ENCODE data around the gene CKLF.
"Not testable (repeated sequence)": the region's sequence is repeated elsewhere in the genome, so short reads cannot be mapped to it uniquely, and the experiment has no call there.

Gene CKLF

DNA sequence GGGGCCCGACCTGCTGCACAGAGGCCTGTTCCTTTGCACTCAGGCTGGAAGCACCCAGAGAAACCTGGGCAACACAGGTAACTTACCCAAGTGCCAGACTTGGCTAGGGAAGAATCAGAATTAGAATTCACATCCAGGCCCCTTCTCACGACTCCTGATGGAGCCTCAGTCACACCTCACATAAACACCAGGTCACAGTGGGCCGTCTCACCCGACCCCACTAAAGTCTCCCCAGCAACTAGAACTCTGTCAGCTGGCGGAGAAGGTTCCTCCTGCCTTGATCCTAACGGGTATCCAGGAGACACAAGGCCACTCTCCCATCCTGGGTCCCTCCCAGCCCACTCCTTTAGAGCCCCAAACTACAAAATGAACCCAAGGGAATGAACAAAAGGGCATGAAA lies 8.8 kb upstream of the CKLF start:
- no peak for DNase-seq

DNA sequence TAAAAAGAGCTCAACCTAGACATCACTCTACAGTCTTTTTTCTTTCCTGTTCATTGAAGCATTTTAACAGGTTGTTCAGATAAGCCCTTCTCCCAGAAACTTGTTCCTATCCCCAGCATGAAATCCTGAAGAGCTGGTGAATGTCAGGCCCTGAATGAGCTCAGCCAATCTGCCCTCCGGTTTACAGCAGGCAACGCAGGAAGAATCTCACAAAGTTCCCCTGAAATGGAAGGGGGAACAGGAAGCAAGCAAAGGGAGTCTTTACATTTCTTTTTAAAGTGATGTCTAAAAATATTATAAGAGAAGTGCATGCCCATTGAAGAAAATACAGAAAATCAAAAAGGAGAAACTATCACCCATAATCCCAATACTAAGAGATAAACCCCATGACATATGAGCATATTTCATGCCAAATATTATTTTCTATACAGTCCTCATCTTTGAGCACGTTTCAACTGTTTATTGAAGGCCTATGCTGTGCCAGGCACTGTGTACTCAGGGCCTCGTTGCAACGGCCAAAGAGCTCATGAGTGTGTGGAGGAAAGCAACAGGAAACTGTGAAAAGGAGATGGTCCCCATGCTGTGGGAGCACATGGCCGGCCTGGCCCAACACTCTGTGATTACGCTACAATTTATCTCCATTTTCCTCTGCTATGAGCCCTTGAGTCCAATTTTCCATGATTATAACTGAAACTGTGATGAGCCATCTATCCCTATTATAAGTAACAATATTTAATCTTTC lies 8.2 kb upstream of the CKLF start:
- DNase-seq, result no peak

DNA sequence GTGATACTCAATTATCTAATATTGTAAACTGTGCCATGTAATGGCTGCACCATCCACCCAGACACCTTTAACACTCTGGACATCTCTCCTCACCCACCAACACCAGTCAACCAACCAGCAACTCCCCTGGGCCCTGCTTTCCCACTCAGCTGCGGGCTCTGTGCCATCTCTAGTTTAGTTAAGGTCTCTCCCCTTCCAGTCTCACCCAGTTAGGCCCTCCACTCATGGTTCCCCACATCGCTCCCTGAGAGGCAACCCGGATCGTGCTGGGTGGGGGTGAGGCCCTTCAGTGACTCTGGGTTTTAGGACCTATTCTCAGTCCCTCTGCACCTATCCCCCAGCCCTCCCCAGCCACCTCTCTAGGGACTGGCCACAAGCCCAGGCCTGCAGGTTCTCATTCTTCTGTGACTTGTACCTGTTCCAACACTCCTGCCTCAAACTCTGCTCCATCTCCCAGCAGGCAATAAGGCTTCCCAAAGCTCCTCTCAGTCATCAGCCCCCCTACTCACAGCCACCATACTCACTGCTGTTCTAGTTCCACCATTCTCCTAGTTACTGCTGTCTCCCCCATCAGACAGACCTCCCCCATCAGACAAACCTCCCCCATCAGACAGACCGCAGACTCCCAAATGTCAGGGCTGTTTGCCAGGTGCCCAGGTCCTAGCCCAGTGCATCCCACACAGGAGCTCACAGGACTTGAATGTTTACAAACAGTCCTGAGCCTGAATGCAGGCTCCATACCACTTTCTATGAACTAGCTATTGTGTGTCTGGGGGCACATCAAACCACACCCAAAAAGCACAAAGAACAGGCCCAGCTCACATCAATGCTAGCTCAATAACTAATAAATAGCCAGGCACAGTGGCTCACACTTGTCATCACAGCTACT lies 5.0 kb upstream of the CKLF start:
- no peak for DNase-seq

DNA sequence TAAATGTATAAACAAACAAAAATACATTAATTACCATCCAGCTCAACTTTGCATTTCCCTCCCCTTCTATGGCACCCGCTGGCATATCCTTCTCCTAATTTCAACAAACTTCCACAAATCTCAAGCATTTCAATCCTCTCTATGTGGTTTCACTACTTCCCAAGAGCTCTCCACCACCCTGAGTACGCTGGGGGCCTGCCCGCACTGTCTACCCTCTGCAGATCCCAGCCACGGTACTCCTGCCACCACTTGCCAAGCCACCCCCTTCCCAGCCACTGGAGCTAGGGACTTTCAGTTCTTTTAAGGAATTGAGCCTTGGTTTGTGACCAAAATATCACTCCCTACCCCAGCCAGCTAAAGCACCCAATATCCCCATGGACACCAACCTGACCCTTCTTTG lies 4.3 kb upstream of the CKLF start:
- DNase-seq, result no peak

DNA sequence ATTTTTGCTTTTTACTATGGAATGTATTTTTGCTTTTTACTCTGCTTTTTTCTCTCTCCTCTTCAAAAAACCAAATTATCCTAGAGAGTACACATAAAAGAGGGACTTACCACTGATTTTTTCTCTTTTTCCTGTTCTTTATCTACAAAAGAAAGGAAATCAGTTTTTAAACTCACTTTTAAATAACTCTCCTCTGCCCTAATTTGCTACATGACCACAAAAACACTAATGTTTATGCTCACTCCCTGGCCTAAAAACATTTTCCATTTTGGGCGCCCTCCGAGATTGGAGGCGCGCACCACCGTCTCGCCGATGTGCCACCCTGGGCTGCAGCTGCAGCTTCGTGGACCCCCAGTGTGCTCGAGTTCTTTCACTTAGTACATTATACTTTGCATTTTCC lies 3.5 kb upstream of the CKLF start:
- no peak for DNase-seq

DNA sequence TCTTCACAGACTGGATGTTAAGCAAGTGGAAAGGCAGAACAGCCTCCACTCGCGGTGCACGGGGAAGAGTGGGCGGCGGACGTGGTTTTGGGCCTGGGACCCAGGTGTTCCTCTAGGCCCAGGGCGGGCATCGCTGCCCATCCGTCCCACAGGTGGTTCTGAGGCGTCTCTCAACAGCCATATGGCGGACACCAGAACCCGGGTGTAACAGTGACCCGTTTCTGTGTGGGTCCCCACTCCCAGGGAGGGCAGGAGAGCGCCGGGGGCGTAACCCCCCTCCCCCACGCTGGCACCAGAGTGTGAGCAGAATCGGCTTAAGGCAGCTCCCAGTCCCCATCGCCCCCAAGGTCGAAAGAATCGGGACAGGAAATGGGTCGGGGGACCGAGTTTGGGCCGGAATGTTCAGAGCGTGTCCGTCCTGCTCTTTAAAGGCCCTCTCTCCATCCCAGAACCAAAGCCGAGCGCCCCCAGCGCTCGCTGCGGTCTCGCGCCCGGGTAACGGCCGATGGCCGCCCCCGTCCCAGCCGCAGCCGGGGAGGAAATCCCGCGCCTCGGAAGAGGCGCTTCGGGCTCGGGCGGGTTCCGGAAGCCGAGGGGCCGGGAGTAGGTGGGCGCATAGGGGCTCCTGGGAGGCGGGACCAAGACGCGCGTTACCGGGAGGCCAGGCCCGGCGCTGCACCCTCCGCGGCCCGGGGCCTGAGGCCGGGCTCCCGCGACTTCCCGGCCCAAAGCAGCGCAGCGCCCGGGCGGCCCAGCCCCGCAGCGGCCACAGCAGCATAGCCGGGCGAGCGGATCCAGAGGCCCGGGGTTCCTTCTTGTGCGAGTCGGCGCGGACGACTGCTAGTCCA lies 2.9 kb upstream of the CKLF start, which contains the start of gene TK2:
TSS of gene TK2 (minus strand) at position 839 of the 848 bp plus-strand sequence. CDS start at position 778, 61 bp downstream.
- no peak for DNase-seq

DNA sequence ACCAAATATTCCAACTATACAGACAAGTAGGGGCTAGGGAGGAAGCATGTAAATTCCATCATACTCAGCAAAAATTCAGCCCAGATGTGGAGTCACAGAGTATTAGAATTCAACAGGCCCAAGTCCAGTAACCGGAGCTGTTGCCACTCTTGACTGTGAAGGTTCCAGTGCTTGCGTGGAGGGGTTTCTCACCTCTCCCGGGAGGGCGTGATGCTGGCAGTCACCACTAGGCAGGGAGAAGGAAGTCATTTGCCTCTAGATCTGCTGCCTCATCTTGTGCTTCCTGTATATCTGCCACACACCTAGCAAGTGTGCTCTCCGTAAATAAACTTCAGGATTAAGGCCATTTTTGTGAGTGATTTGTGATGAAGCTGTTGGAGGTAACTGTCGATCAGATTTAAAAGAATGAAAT lies 1.0 kb upstream of the CKLF start:
- DNase-seq, result peak; percentile 45

DNA sequence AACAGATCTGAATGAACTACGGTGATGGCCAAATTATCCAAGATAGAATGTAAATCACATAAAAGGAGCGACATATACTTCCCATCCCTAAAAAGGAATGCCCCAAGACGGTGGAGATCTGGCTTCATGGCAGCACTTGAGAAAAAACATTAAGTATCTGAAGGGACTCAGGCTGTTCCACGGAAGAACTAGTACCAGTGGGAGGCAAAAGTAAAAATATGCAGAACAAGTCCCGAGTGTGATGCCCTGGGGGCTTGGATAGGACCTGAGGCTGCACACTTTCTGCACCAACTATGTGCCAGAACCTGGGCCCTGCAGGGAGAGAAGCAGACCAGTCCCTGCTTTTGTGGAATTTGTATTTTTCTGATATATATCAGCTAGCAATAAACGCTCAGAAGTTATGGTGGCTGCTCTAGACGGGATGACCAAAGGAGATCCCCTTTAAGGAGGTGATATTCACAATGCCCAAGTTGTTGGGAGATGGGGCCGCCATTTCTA lies 539 bp upstream of the CKLF start:
- no peak for DNase-seq

DNA sequence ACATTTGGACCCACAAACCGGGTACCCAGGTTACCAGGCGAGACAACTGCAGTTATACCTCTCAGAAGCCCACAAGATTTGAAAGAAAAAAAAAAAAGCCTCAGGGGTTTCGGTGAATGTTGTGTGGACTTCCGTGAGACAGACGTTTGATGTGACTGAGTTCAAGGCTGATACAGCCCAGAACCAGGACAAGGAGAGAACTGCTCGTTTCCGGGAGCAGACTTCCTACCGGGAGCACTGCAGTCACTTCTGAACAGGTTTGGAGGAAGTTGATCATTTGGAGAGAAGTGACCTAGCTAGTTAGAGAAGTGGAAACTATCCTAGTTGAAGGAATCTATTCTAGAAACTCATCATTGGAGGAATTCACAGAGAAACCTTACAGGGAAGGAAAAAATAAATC lies 847 bp downstream of the CKLF start:
- DNase-seq, result no peak

DNA sequence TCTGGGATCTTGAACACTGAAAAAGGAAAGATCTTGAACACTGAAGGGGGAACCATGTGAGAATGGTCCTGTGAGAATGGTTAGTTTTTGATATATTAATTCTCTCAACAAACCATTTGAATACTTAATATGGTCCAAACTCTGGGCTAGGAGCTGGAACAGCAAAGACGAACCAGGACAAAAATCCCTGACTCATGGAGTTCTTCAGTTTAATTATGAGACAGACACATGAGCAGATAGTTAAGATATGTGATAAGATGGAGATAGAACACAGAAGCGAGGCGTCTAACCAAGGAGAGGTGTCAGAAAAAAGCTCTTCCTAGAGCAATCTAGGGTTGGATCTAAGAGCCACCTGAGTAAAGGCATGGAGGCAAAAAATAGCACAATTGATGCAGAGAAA lies 1.6 kb downstream of the CKLF start:
- no peak for DNase-seq

DNA sequence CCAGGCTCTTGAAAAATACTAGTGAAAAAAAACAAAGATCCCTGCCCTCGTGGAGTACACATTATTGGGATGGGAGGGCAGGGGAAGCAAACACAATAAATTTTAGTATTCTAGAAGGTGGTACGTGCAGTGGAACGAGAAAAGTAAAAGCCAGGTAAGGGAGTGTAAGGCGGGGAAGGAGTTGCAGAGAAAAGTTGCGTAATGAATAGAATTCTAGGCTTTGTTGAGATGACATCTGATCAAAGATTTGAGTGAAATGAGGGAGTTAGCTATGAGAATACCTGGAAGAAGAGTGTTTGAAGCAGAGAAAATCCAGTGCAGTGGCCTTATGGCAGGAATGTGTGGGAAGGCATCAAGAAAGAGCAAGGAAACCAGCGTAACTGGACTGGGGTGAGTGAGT lies 2.1 kb downstream of the CKLF start:
- no peak for DNase-seq

DNA sequence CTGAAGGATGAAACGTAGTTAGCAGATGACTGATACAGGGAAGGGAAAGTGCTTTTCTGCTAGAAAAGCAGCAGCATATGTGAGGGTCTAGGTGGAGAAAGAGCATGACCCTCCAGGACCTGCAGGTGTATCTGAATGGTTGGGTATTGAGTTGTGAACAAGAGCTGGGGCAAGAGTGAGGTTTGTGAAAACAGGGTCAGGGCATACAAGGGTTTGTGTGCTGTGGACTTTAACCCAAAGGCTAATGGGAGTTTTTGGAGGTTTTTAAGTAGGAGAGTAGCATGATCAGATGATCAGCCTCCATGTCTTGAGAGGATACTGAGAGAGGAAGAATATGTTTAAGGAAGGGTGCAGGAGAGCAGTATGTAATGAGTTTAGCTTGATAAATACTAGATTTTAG lies 7.7 kb downstream of the CKLF start:
- DNase-seq, result no peak

DNA sequence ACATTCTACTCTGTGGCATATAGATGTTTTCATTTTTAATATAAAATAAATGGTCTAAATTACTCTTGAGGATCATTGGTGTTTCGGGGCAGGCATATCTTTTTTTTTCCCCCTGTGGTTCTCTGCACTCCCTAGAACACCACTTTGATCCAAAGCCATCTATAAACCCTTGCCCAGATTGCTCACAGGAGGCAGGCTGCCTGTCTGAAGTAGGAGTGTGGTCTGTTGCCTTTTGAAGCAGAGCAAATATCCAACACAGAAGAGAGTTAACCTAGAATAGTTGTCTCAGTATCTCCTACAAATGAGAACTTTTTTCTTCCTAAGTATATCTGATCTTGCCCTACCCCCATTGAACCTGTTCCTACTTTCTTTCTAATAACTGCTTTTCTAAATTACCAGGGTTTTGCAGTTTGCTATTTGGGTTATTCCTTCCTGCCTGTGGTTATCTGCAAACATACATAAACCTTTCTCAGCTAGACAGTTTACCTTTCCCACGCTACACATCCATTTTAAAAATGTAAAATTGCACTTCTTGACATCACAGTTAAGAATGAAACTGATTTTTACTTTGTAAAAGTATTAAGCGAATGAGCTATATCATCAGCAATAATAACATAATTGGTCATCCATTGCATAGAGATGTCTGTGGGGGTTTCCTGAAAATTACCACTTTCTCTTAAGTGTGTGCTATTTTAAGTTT lies 9.2 kb downstream of the CKLF start:
- DNase-seq, result no peak

DNA sequence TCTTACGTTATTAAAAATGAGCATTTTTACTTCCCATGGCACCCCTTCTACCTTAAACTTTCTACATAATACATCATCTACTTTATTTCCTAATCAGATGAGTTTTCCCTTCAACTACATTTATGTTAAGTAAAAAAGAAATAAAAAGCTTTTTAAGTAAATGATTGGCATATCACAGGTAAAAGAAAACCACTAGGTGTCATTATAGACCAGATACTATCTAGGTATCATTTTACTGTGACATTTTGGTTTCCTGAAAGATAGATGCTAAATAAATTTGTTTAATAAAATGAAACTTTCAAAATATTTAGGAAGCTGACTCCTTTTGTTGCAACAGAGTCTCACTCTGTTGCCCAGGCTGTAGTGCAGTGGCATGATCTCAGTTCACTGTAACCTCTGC lies 10.0 kb downstream of the CKLF start:
- no peak for DNase-seq

DNA sequence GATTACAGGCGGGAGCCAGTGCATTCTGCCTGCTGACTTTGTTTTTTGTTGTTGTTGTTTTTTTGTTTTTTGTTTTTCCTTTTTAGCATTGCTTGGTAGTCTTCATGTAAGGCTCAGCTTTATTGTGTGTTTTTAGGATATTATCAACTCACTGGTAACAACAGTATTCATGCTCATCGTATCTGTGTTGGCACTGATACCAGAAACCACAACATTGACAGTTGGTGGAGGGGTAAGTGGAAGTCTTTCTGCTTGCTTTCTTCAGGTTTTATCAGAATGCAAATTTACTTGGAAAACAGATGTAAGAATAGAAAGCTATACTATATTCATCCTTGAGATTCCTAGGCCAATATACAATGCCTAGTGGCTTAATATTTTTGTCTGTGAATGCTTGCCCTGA lies 10.6 kb downstream of the CKLF start:
- DNase-seq, result no peak

DNA sequence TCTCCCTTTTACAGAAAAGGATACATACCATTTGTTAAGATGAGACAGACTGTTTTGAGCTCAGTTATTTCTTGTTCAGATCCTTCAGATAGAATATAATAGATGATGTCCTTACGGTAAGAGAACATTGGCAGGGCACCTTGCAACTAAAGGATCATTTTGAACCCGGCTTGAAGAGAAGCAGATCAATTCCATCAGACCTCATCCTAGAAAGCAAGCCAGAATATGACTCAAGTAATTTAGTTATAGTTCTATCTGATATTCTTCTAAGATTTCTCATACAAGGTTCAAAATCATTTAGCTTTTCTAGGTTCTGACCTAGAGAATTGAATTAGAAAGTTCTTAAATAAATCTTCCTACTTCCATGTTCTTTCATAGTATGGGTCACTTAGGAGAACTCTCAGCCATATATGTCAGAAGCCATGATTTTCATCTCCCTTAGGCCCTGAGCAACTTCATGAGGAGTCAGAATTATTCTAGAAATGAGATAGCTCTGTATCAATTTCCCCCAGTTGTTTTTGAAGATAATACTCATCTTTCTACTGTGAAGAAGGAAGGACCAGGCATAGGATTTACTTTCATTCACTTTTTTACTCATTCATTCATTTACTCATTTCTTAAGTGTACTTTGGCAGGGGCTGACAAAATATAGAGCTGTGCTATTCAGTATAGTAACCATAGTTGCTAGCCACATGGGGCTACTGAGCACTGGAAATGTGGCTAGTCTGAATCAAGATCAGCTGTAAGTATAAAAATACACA lies 11.4 kb downstream of the CKLF start:
- no peak for DNase-seq

DNA sequence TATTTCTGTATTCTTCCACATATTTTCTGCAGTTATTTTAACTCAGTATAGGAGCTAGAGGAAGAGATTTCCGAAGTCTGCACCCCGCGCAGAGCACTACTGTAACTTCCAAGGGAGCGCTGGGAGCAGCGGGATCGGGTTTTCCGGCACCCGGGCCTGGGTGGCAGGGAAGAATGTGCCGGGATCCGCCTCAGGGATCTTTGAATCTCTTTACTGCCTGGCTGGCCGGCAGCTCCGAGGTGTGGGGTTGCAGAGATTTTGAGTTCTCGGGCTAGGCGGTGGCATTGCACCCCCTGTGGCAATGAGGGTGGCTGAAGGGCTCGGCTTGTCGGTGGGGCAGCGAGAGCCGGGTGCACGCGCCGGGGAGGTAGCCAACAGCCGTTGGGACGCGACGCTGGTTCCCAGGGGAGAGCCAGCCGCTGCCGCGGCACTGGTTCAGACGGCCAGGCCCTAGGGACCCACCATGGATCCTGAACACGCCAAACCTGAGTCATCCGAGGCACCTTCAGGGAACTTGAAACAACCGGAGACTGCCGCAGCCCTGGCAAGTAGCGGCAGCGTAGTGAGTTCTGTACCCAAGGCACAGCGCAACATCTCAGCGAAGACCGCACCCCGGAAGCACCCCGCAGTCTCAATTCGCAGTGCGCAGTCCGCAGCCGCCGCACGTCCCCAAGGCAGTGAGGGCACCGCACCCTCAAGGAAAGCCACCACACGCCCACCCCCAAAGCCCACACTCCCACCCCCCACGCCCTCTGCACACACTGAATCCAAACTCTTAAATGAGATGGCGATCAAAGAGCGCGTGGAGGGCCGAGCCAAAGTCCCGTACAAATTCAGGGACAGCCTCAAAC lies 13.9 kb downstream of the CKLF start, which contains the start of gene CMTM1:
TSS of gene CMTM1 (plus strand) at position 389 of the 851 bp plus-strand sequence. CDS start at position 464, 75 bp downstream.
- no peak for DNase-seq

DNA sequence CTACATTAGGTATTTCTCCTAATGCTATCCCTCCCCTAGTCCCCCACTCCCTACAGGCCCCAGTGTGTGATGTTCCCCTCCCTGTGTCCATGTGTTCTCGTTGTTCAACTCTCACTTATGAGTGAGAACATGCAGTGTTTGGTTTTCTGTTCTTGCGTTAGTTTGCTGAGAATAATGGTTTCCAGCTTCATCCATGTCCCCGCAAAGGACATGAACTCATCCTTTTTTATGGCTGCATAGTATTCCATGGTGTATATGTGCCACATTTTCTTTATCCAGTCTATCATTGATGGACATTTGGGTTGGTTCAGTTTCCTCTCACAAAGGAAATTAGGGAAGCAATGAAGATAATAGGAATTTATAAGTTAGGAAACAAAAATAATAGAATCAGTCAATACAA lies 14.9 kb downstream of the CKLF start:
- DNase-seq, result not testable (repeated sequence)

DNA sequence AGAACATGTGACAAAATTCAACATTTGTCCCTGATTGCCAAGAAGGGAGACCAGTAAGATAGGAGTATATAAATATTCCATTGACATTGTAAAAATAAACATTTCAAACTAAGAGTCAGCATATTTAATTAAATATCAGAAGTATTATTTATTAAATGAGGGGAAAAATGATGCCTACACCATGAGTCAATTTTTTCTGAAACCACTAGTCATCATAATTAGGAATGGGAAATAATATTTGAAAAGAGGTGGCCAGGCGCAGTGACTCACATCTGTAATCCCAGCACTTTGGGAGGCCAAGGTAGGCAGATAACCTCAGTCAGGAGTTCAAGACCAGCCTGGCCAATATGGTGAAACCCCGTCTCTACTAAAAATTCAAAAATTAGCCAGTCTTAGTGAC lies 16.0 kb downstream of the CKLF start:
- no peak for DNase-seq

DNA sequence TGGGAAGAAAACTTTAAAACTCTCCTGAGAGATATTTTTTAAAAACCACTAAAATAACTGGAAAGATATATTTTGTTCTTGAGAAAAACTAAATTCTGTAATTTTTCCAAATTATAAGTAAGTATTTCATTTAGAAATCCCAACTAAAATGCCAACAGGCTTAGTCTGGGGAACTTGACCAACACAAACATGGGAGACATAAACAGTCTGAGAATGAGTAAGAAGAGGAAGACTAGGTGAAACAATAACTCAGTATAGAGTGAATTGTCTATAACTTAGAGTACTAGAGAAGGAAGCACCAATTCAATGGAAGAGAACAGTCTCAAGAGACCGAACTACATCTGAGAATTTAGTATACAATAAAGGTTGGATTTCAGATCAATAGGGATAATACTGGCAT lies 16.8 kb downstream of the CKLF start:
- no peak for DNase-seq
